Measurements from ENCODE around the gene ADGRD2. TPM values are rescaled to one million over a fixed set of nuclear protein-coding genes. Genes with fewer than 3 reads are reported as not detected.

Gene ADGRD2
- total RNA-seq, 4 donors from 2014 or later, result 0.20 to 0.49 (median 0.36) TPM; not detected in 1

GRCh38 chr9:124522121-124523098 lies 72.2 kb downstream of the ADGRD2 start:
- 81 to 87% methylated on average over 7 of the region's 7 CpGs for WGBS, 2 donors
- H3K4me3 ChIP-seq (ENCODE audit: low read depth, poor library complexity, severe bottlenecking), result no peak overlapping the region
- intact Hi-C loops (cut with DNase I; ENCODE audit: low total_unique reads), result no loop called here
- TF ChIP-seq CTCF (IDR thresholded peaks at IDR 0.05) (no peak), POLR2A (IDR thresholded peaks at IDR 0.05) (no peak)
- peak in 1 of 2 donors; percentile 82 for DNase-seq (ENCODE audit: low spot score in 2 of 2)

- H3K4me3 ChIP-seq (ENCODE audit: low read depth, poor library complexity, severe bottlenecking), result no peak overlapping the region
- intact Hi-C loops (cut with DNase I; ENCODE audit: low total_unique reads), result no loop called here
- DNase-seq (ENCODE audit: low spot score in 2 of 2), result no peak
- TF ChIP-seq POLR2A (IDR thresholded peaks at IDR 0.05), result no peak
- no peak for TF ChIP-seq CTCF (IDR thresholded peaks at IDR 0.05)
- WGBS, 2 donors, result 89 to 97% methylated on average over 2 of the region's 2 CpGs
These were observed 75.9 kb downstream of the ADGRD2 start for GRCh38 chr9:124526174-124526573.

GRCh38 chr9:124527781-124528180 lies 77.5 kb downstream of the ADGRD2 start:
- intact Hi-C loops (cut with DNase I; ENCODE audit: low total_unique reads), result no loop called here

More at GRCh38 chr9:124527781-124528180, 77.5 kb downstream of the ADGRD2 start:
- H3K4me3 ChIP-seq (ENCODE audit: low read depth, poor library complexity, severe bottlenecking), result no peak overlapping the region
- TF ChIP-seq CTCF (IDR thresholded peaks at IDR 0.05), result no peak
- 77 to 90% methylated on average over 3 of the region's 3 CpGs for WGBS, 2 donors
- DNase-seq (ENCODE audit: low spot score in 2 of 2), result no peak

Other genes starting within 250 kb of the ADGRD2 start
- 10 to 100 TPM in 2 of 4 donors, 1 to 10 TPM in 2; 6.0 to 14.7 (median 9.1) TPM for gene NEK6, start 192.5 kb upstream of the ADGRD2 start, total RNA-seq
- gene PSMB7, start 35.0 kb upstream of the ADGRD2 start, total RNA-seq, result 100 to 1,000 TPM; 149 to 187 (median 165) TPM
- under 1 TPM in 2 of 4 donors, not detected in 2; 0.15 to 0.51 TPM for gene NR5A1, start 56.9 kb downstream of the ADGRD2 start, total RNA-seq

All from lower leg skin (tissue), 4 donors.